Measurements from ENCODE around the gene GNPDA2. TPM values are rescaled to one million over a fixed set of nuclear protein-coding genes. Genes with fewer than 3 reads are reported as not detected.
"Not testable (repeated sequence)": the region's sequence is repeated elsewhere in the genome, so short reads cannot be mapped to it uniquely, and the experiment has no call there.

GNPDA2 gene
- total and polyA plus RNA-seq, 2 experiments from 2014 or later: 31.8 to 38.0 TPM

- Histone ChIP-seq H3K27ac (no peak overlapping the region), H3K4me2 (ENCODE audit: unreplicated experiment) (no peak overlapping the region), H3K79me2 (ENCODE audit: insufficient read depth) (no peaks in the 10 kb centered on the region), H3K9me2 (ENCODE audit: insufficient read depth) (no peaks in the 10 kb centered on the region; the same call in 1 of the 2 replicates), H3F3A (ENCODE audit: insufficient read depth) (no peaks in the 10 kb centered on the region), H3K9me3 (ENCODE audit: low read depth) (no peaks in the 10 kb centered on the region), H4K20me1 (ENCODE audit: insufficient read depth) (no peaks in the 10 kb centered on the region), H3K9ac (no peak overlapping the region), H3K36me3 (ENCODE audit: low read depth) (no peaks in the 10 kb centered on the region), H2AFZ (no peak overlapping the region), H3K4me3 (no peak overlapping the region), H3K27me3 (replicated peaks; ENCODE audit: insufficient read depth) (no peaks in the 10 kb centered on the region), H3K4me1 (ENCODE audit: insufficient read depth) (no peaks in the 10 kb centered on the region)
- TF ChIP-seq EZH2 (IDR thresholded peaks at IDR 0.05; ENCODE audit: insufficient read depth, poor library complexity, severe bottlenecking) (no peak), EZH2phosphoT487 (IDR thresholded peaks at IDR 0.05; ENCODE audit: insufficient read depth, low read depth) (no peak)
- WGBS, 2 experiments (ENCODE audit: low coverage in 1 of 2, low lambda C conversion rate in 2 of 2, missing lambda C conversion rate in 2 of 2): 54 to 63% methylated on average over 2 of the region's 2 CpGs
- in situ Hi-C loops (cut with MboI): no loop called here
- peak; percentile 8 for DNase-seq
These were observed 13.8 kb upstream of the GNPDA2 start for GRCh38 chr4:44740201-44740600.

GRCh38 chr4:44738615-44739014 lies 12.3 kb upstream of the GNPDA2 start:
- no peak overlapping the region for H3K27ac ChIP-seq
- no peaks in the 10 kb centered on the region for H3K9me3 ChIP-seq (ENCODE audit: low read depth)
- no peaks in the 10 kb centered on the region for H3K36me3 ChIP-seq (ENCODE audit: low read depth)
- H4K20me1 ChIP-seq (ENCODE audit: insufficient read depth): no peaks in the 10 kb centered on the region
- H3K9me2 ChIP-seq (ENCODE audit: insufficient read depth): no peaks in the 10 kb centered on the region; the same call in 1 of the 2 replicates
- TF ChIP-seq EZH2 (IDR thresholded peaks at IDR 0.05; ENCODE audit: insufficient read depth, poor library complexity, severe bottlenecking): no peak
- no peak for TF ChIP-seq EZH2phosphoT487 (IDR thresholded peaks at IDR 0.05; ENCODE audit: insufficient read depth, low read depth)
- no peak overlapping the region for H2AFZ ChIP-seq
- WGBS, 2 experiments (ENCODE audit: low coverage in 1 of 2, low lambda C conversion rate in 2 of 2, missing lambda C conversion rate in 2 of 2): 6 to 21% methylated on average over 2 of the region's 2 CpGs
- H3K79me2 ChIP-seq (ENCODE audit: insufficient read depth): no peaks in the 10 kb centered on the region
- H3K27me3 ChIP-seq (replicated peaks; ENCODE audit: insufficient read depth): no peaks in the 10 kb centered on the region
- H3K4me3 ChIP-seq: no peak overlapping the region
- peak; percentile 34 for DNase-seq
- in situ Hi-C loops (cut with MboI): no loop called here
- H3K4me2 ChIP-seq (ENCODE audit: unreplicated experiment): no peak overlapping the region
- no peaks in the 10 kb centered on the region for H3F3A ChIP-seq (ENCODE audit: insufficient read depth)
- no peaks in the 10 kb centered on the region for H3K4me1 ChIP-seq (ENCODE audit: insufficient read depth)
- no peak overlapping the region for H3K9ac ChIP-seq

- no peak overlapping the region for H3K4me2 ChIP-seq (ENCODE audit: unreplicated experiment)
- H3K4me3 ChIP-seq: no peak overlapping the region
- no peaks in the 10 kb centered on the region for H3K27me3 ChIP-seq (replicated peaks; ENCODE audit: insufficient read depth)
- no peaks in the 10 kb centered on the region for H3F3A ChIP-seq (ENCODE audit: insufficient read depth)
- no peaks in the 10 kb centered on the region for H3K9me2 ChIP-seq (ENCODE audit: insufficient read depth)
- H3K4me1 ChIP-seq (ENCODE audit: insufficient read depth): no peaks in the 10 kb centered on the region
- H3K27ac ChIP-seq: no peak overlapping the region
- H3K79me2 ChIP-seq (ENCODE audit: insufficient read depth): no peaks in the 10 kb centered on the region
- no peak overlapping the region for H2AFZ ChIP-seq
- TF ChIP-seq EZH2 (IDR thresholded peaks at IDR 0.05; ENCODE audit: insufficient read depth, poor library complexity, severe bottlenecking) (no peak), EZH2phosphoT487 (IDR thresholded peaks at IDR 0.05; ENCODE audit: insufficient read depth, low read depth) (no peak)
- no peak for DNase-seq
- H4K20me1 ChIP-seq (ENCODE audit: insufficient read depth): no peaks in the 10 kb centered on the region
- no peak overlapping the region for H3K9ac ChIP-seq
- no peaks in the 10 kb centered on the region for H3K9me3 ChIP-seq (ENCODE audit: low read depth)
- H3K36me3 ChIP-seq (ENCODE audit: low read depth): no peaks in the 10 kb centered on the region
- in situ Hi-C loops (cut with MboI): no loop called here
- WGBS, 2 experiments (ENCODE audit: low coverage in 1 of 2, low lambda C conversion rate in 2 of 2, missing lambda C conversion rate in 2 of 2): 88 to 94% methylated on average over 2 of the region's 2 CpGs
These were observed 10.5 kb upstream of the GNPDA2 start for GRCh38 chr4:44736900-44737299.

GRCh38 chr4:44728694-44729093 lies 2.3 kb upstream of the GNPDA2 start:
- DNase-seq; H3K9ac ChIP-seq; H3K4me2 ChIP-seq (ENCODE audit: unreplicated experiment); H4K20me1 ChIP-seq (ENCODE audit: insufficient read depth); H3K9me2 ChIP-seq (ENCODE audit: insufficient read depth); H3K27ac ChIP-seq; H3K4me3 ChIP-seq; H2AFZ ChIP-seq; H3F3A ChIP-seq (ENCODE audit: insufficient read depth); H3K9me3 ChIP-seq (ENCODE audit: low read depth); H3K27me3 ChIP-seq (replicated peaks; ENCODE audit: insufficient read depth); H3K36me3 ChIP-seq (ENCODE audit: low read depth); in situ Hi-C loops (cut with MboI): not testable (repeated sequence)
- Histone ChIP-seq H3K79me2 (ENCODE audit: insufficient read depth) (peaks cover 26% of the 10 kb centered on the region), H3K4me1 (ENCODE audit: insufficient read depth) (peaks cover 12% of the 10 kb centered on the region; the same call in 1 of the 2 replicates)
- 81 to 87% methylated on average over 9 of the region's 9 CpGs for WGBS, 2 experiments (ENCODE audit: low coverage in 1 of 2, low lambda C conversion rate in 2 of 2, missing lambda C conversion rate in 2 of 2)

GRCh38 chr4:44727471-44727870 lies 1.1 kb upstream of the GNPDA2 start:
- no peaks in the 10 kb centered on the region for H3K36me3 ChIP-seq (ENCODE audit: low read depth)
- H3K9ac ChIP-seq: 0 out of 2 replicates have a peak overlapping the region, but pooled peaks have one; percentile 87
- peaks cover 12% of the 10 kb centered on the region; the same call in 1 of the 2 replicates for H3K4me1 ChIP-seq (ENCODE audit: insufficient read depth)
- TF ChIP-seq EZH2 (IDR thresholded peaks at IDR 0.05; ENCODE audit: insufficient read depth, poor library complexity, severe bottlenecking) (no peak), EZH2phosphoT487 (IDR thresholded peaks at IDR 0.05; ENCODE audit: insufficient read depth, low read depth) (no peak)
- in situ Hi-C loops (cut with MboI): no loop called here
- no peaks in the 10 kb centered on the region for H3K27me3 ChIP-seq (replicated peaks; ENCODE audit: insufficient read depth)
- H3K27ac ChIP-seq: no peak overlapping the region
- H3K9me3 ChIP-seq (ENCODE audit: low read depth): no peaks in the 10 kb centered on the region
- no peak overlapping the region for H3K4me2 ChIP-seq (ENCODE audit: unreplicated experiment)
- DNase-seq: no peak
- no peaks in the 10 kb centered on the region for H3K9me2 ChIP-seq (ENCODE audit: insufficient read depth)
- peak overlapping the region; percentile 77; the same call in 1 of the 2 replicates for H3K4me3 ChIP-seq
- peak overlapping the region; percentile 99 for H2AFZ ChIP-seq
- H3F3A ChIP-seq (ENCODE audit: insufficient read depth): no peaks in the 10 kb centered on the region
- WGBS, 2 experiments (ENCODE audit: low coverage in 1 of 2, low lambda C conversion rate in 2 of 2, missing lambda C conversion rate in 2 of 2): 74 to 80% methylated on average over 6 of the region's 6 CpGs
- H3K79me2 ChIP-seq (ENCODE audit: insufficient read depth): peaks cover 38% of the 10 kb centered on the region
- H4K20me1 ChIP-seq (ENCODE audit: insufficient read depth): no peaks in the 10 kb centered on the region
